ENCODE results near the gene DGLUCY.

DGLUCY gene

DNA sequence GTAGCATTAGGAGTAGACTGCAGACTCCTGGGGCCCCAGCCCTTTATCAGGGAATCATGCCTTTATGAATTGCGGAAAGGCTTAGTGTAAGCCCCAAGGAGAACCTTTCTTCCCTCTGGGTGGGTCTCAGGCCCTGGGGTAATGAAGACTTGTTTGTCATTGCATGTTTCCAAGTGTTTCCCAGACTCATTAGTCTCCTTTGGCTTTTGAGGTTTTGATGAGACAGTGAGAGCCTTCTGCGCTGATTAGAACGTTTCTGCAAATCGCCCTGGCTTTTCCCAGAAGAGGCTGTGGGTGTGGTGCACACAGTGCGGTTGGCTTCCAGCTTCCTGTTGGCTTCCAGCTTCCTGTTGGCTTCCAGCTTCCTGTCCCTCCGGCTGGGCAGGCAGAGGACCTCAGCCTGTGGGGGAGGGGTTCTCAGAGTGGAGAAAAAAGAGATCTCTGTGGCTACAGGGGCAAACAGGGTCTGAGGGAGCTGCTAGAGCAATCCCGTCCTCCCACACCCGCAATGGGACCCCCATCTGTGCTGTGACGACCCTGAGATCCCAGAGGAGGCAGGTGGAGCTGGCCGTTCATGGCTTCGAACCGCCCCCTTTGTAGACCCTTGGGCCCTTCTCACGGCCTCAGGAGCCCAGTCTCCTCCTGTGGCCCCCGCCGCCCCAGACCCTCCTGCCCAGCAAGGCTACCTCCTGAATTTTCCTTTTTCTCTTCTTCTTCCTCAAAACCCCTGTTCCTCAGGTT, 88.5 kb downstream of the DGLUCY start:
- TF ChIP-seq, protein P1, sequence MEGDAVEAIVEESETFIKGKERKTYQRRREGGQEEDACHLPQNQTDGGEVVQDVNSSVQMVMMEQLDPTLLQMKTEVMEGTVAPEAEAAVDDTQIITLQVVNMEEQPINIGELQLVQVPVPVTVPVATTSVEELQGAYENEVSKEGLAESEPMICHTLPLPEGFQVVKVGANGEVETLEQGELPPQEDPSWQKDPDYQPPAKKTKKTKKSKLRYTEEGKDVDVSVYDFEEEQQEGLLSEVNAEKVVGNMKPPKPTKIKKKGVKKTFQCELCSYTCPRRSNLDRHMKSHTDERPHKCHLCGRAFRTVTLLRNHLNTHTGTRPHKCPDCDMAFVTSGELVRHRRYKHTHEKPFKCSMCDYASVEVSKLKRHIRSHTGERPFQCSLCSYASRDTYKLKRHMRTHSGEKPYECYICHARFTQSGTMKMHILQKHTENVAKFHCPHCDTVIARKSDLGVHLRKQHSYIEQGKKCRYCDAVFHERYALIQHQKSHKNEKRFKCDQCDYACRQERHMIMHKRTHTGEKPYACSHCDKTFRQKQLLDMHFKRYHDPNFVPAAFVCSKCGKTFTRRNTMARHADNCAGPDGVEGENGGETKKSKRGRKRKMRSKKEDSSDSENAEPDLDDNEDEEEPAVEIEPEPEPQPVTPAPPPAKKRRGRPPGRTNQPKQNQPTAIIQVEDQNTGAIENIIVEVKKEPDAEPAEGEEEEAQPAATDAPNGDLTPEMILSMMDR (conservative IDR thresholded peaks at IDR 0.05; ENCODE audit: low read depth, low read length) = no peak
- Histone ChIP-seq H3K27ac (no peak overlapping the region), H3K36me3 (ENCODE audit: insufficient read depth) (no peaks in the 10 kb centered on the region), H3K27me3 (ENCODE audit: insufficient read depth, low read depth) (no peaks in the 10 kb centered on the region), H3K4me1 (ENCODE audit: low read depth, poor library complexity, severe bottlenecking) (peaks cover 18% of the 10 kb centered on the region), H3K4me2 (no peak overlapping the region), H3K4me3 (IDR thresholded peaks at IDR 0.05; ENCODE audit: insufficient read depth, low read depth, low read length) (no peak overlapping the region), H3K79me2 (ENCODE audit: insufficient read depth, low read depth) (no peaks in the 10 kb centered on the region), H3K9ac (no peak overlapping the region), H2AFZ (ENCODE audit: low read depth) (no peak overlapping the region), H4K20me1 (ENCODE audit: insufficient read depth) (no peaks in the 10 kb centered on the region)

DNA sequence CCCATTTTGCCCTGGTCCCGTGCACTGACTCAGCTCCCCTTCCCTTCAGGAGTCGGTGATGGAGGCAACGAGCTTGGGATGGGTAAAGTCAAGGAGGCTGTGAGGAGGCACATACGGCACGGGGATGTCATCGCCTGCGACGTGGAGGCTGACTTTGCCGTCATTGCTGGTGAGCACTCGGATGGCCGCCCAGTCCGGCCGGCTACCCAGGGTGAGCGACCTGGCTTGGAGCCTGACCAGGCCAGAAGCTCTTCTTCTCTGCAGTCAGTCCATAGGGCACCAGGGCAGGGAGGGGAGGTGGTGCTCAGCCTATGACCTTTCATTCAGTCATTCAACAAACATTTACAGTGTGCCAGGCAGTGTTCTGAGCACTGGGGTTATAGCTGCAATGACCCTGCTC, 90.8 kb downstream of the DGLUCY start:
- Histone ChIP-seq H4K20me1 (ENCODE audit: insufficient read depth) (no peaks in the 10 kb centered on the region), H3K79me2 (ENCODE audit: insufficient read depth, low read depth) (no peaks in the 10 kb centered on the region), H3K4me3 (IDR thresholded peaks at IDR 0.05; ENCODE audit: insufficient read depth, low read depth, low read length) (no peak overlapping the region), H3K4me2 (no peak overlapping the region), H2AFZ (ENCODE audit: low read depth) (no peak overlapping the region), H3K9ac (no peak overlapping the region), H3K36me3 (ENCODE audit: insufficient read depth) (no peaks in the 10 kb centered on the region), H3K27me3 (ENCODE audit: insufficient read depth, low read depth) (no peaks in the 10 kb centered on the region), H3K27ac (no peak overlapping the region), H3K4me1 (ENCODE audit: low read depth, poor library complexity, severe bottlenecking) (no peaks in the 10 kb centered on the region)
- TF ChIP-seq, protein P1 (conservative IDR thresholded peaks at IDR 0.05; ENCODE audit: low read depth, low read length) = no peak

DNA sequence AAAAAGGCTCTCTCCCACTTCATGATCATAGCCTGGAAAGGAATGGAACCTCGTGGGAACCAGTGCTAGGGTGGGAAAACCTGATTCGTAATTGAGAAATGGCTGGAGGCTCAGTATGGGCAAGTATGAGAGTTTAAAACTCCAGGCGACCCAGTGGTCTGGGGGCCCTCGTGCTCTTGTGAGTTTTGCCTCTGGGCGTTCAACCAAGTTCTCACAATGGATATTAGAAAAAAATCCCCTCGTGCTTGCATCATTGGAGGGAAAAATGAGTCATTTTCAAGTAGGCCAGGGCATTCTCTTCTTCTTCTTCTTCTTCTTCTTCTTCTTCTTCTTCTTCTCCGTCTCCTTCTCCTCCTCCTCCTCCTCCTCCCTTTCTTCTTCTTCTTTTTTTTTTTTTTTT, 91.6 kb downstream of the DGLUCY start:
- H3K4me3 ChIP-seq (IDR thresholded peaks at IDR 0.05; ENCODE audit: insufficient read depth, low read depth, low read length) = no peak overlapping the region
- H3K27me3 ChIP-seq (ENCODE audit: insufficient read depth, low read depth) = no peaks in the 10 kb centered on the region
- H4K20me1 ChIP-seq (ENCODE audit: insufficient read depth) = no peaks in the 10 kb centered on the region
- H3K4me1 ChIP-seq (ENCODE audit: low read depth, poor library complexity, severe bottlenecking) = no peaks in the 10 kb centered on the region
- no peaks in the 10 kb centered on the region for H3K79me2 ChIP-seq (ENCODE audit: insufficient read depth, low read depth)
- H3K9ac ChIP-seq = no peak overlapping the region
- no peak overlapping the region for H3K27ac ChIP-seq
- no peak overlapping the region for H2AFZ ChIP-seq (ENCODE audit: low read depth)
- H3K36me3 ChIP-seq (ENCODE audit: insufficient read depth) = no peaks in the 10 kb centered on the region
- H3K4me2 ChIP-seq = no peak overlapping the region
- TF ChIP-seq, protein P1 (conservative IDR thresholded peaks at IDR 0.05; ENCODE audit: low read depth, low read length) = no peak

DNA sequence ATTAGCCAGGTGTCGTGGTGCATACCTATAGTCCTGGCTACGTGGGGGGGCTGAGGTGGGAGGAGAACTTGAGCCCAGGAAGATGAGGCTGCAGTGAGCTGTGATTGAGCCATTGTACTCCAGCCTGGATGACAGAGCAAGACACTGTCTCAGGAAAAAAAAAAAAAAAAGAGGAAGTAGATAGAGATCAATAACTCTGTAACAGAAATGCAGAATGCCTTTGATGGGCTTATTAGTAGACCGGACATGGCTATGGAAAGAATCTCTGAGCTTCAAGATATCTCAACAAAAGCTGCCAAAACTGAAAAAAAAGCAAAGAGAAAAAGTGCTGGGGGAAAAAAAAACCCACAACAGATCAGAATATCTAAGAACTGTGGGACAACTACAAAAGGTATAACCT, 93.1 kb downstream of the DGLUCY start:
- Histone ChIP-seq H3K4me3 (IDR thresholded peaks at IDR 0.05; ENCODE audit: insufficient read depth, low read depth, low read length) (no peak overlapping the region), H3K27me3 (ENCODE audit: insufficient read depth, low read depth) (no peaks in the 10 kb centered on the region), H3K79me2 (ENCODE audit: insufficient read depth, low read depth) (no peaks in the 10 kb centered on the region), H3K4me1 (ENCODE audit: low read depth, poor library complexity, severe bottlenecking) (no peaks in the 10 kb centered on the region), H3K4me2 (no peak overlapping the region), H2AFZ (ENCODE audit: low read depth) (no peak overlapping the region), H4K20me1 (ENCODE audit: insufficient read depth) (no peaks in the 10 kb centered on the region), H3K27ac (no peak overlapping the region), H3K9ac (no peak overlapping the region), H3K36me3 (ENCODE audit: insufficient read depth) (no peaks in the 10 kb centered on the region)
- TF ChIP-seq, protein P1 (conservative IDR thresholded peaks at IDR 0.05; ENCODE audit: low read depth, low read length) = no peak

Data from KMS-11 (cell line).